GM23338 (cell line): ENCODE results near the gene TRPC6. TPM values are rescaled to one million over a fixed set of nuclear protein-coding genes. Genes with fewer than 3 reads are reported as not detected.

Experiments
- ATAC-seq: fragments of 200-7000 bp; cut with Tn5 transposase; 3 replicates; pipeline ENCODE4 v1.9.1; 2020
- DNase-seq: peaks from one replicate; pipeline ENCODE4 v3.0.0-alpha.2; 2015; ENCODE audit warnings: low spot score
- H2AFZ ChIP-seq: fragments of 200-600 bp; sonication (generic); 2 replicates; pipeline ENCODE4 v1.8.0; 2016; ENCODE audit warnings: antibody characterized with exemption, mild to moderate bottlenecking, moderate library complexity
- H3F3A ChIP-seq: fragments of 200-600 bp; sonication (generic); replicated peaks from 2 replicates; pipeline ENCODE4 v1.8.0; 2017; ENCODE audit warnings: antibody characterized with exemption, mixed run types, low read depth
- H3K27ac ChIP-seq: fragments of 200-600 bp; sonication (generic); 2 replicates; pipeline ENCODE4 v1.6.1; 2016; ENCODE audit warnings: low read depth
- H3K27me3 ChIP-seq: fragments of 200-600 bp; sonication (generic); 2 replicates; pipeline ENCODE4 v1.8.0; 2016; ENCODE audit warnings: mild to moderate bottlenecking, mixed run types, moderate library complexity; ENCODE audit not compliant: insufficient read depth
- H3K36me3 ChIP-seq: fragments of 200-600 bp; sonication (generic); 2 replicates; pipeline ENCODE4 v1.8.0; 2016; ENCODE audit warnings: mild to moderate bottlenecking; ENCODE audit not compliant: insufficient read depth
- H3K4me1 ChIP-seq: fragments of 200-600 bp; sonication (generic); 2 replicates; pipeline ENCODE4 v1.8.0; 2016; ENCODE audit warnings: mild to moderate bottlenecking, moderate library complexity; ENCODE audit not compliant: insufficient read depth
- H3K4me2 ChIP-seq: fragments of 200-600 bp; sonication (generic); 2 replicates; pipeline ENCODE4 v1.7.1; 2017; ENCODE audit warnings: mixed run types
- H3K4me3 ChIP-seq: fragments of 200-600 bp; sonication (generic); 2 replicates; pipeline ENCODE4 v1.6.1; 2016; ENCODE audit warnings: mixed run types
- H3K79me2 ChIP-seq: fragments of 200-600 bp; sonication (generic); replicated peaks from 2 replicates; pipeline ENCODE4 v1.8.0; 2017; ENCODE audit warnings: mild to moderate bottlenecking; ENCODE audit not compliant: insufficient read depth
- H3K9me2 ChIP-seq: fragments of 200-600 bp; sonication (generic); 2 replicates; pipeline ENCODE4 v1.8.0; 2017; ENCODE audit not compliant: insufficient read depth
- H4K20me1 ChIP-seq: fragments of 200-600 bp; sonication (generic); replicated peaks from 2 replicates; pipeline ENCODE4 v1.8.0; 2017; ENCODE audit warnings: mild to moderate bottlenecking; ENCODE audit not compliant: insufficient read depth
- H3K27ac Mint-ChIP-seq: 2 replicates; pipeline ENCODE4 v1.8.0; 2020; ENCODE audit warnings: inconsistent platforms, mild to moderate bottlenecking, moderate library complexity, mixed read lengths
- H3K27me3 Mint-ChIP-seq: 3 replicates; pipeline ENCODE4 v1.8.0; 2022; ENCODE audit warnings: low read depth, mild to moderate bottlenecking, moderate library complexity, mixed read lengths, inconsistent platforms; ENCODE audit not compliant: insufficient read depth, poor library complexity
- H3K36me3 Mint-ChIP-seq: 3 replicates; pipeline ENCODE4 v1.8.0; 2021; ENCODE audit warnings: low read depth, mild to moderate bottlenecking, inconsistent platforms, moderate library complexity, mixed read lengths
- H3K4me1 Mint-ChIP-seq: 3 replicates; pipeline ENCODE4 v1.8.0; 2020; ENCODE audit warnings: mild to moderate bottlenecking, inconsistent platforms, mixed read lengths
- H3K4me3 Mint-ChIP-seq: 3 replicates; pipeline ENCODE4 v1.8.0; 2021; ENCODE audit warnings: moderate library complexity, mild to moderate bottlenecking, inconsistent platforms, mixed read lengths
- H3K9me3 Mint-ChIP-seq: 3 replicates; pipeline ENCODE4 v1.8.0; 2020; ENCODE audit warnings: moderate library complexity, mild to moderate bottlenecking, inconsistent platforms, mixed read lengths
- CREB1 ChIP-seq: fragments of 250-450 bp; sonication (Bioruptor Pico); IDR thresholded peaks from 2 replicates; pipeline ENCODE4 v1.5.0; 2020; ENCODE audit warnings: low read depth, mild to moderate bottlenecking, moderate library complexity
- EZH2 ChIP-seq: fragments of 200-600 bp; sonication (generic); IDR thresholded peaks from one replicate; pipeline ENCODE4 v1.8.0; 2017; ENCODE audit warnings: antibody characterized with exemption, mild to moderate bottlenecking, low read depth; ENCODE audit not compliant: unreplicated experiment
- EZH2phosphoT487 ChIP-seq: fragments of 200-600 bp; sonication (generic); IDR thresholded peaks from one replicate; pipeline ENCODE4 v1.8.1; 2018; ENCODE audit warnings: antibody characterized with exemption; ENCODE audit not compliant: unreplicated experiment
- JUNB ChIP-seq: IDR thresholded peaks from one replicate; pipeline ENCODE4 v1.6.1; 2016; ENCODE audit warnings: antibody characterized with exemption; ENCODE audit not compliant: unreplicated experiment
- NANOG ChIP-seq: IDR thresholded peaks from 2 replicates; pipeline ENCODE4 v1.6.1; 2016; ENCODE audit warnings: antibody characterized with exemption, borderline replicate concordance
- POLR2AphosphoS5 ChIP-seq: IDR thresholded peaks from 2 replicates; pipeline ENCODE4 v1.6.1; 2016; ENCODE audit warnings: antibody characterized with exemption, low read depth
- ZNF114 ChIP-seq: fragments of 250-450 bp; sonication (Bioruptor Pico); IDR thresholded peaks from 2 replicates; pipeline ENCODE4 v1.5.0; 2020; ENCODE audit warnings: mild to moderate bottlenecking, moderate library complexity
- ZNF331 ChIP-seq: fragments of 250-450 bp; sonication (Bioruptor Pico); IDR thresholded peaks from 2 replicates; pipeline ENCODE4 v1.5.0; 2020; ENCODE audit warnings: low read depth, mild to moderate bottlenecking, moderate library complexity
- polyA plus RNA-seq: library from polyadenylated mRNA; unstranded; fragments of >200 nt; fragmentation: Nextera tagmentation; extraction: Ambion mirVana; gene quantifications from 2 replicates; pipeline ENCODE4 v1.2.1, GENCODE V29; 2016
- total RNA-seq: library from RNA; depleted of rRNA; stranded (reverse); fragments of >200 nt; shearing (Covaris generic); gene quantifications from 2 replicates; pipeline ENCODE4 v1.2.3, GENCODE V29; 2014
- TF ChIP-seq, protein P1 (sequence below): IDR thresholded peaks from one replicate; pipeline ENCODE4 v1.6.1; 2018; ENCODE audit warnings: antibody characterized with exemption; ENCODE audit not compliant: unreplicated experiment
- TF ChIP-seq, protein P2 (sequence below): IDR thresholded peaks from 2 replicates; pipeline ENCODE4 v1.6.1; 2016; ENCODE audit warnings: antibody characterized with exemption
- TF ChIP-seq, protein P3 (sequence below): fragments of 250-450 bp; sonication (Bioruptor Pico); IDR thresholded peaks from 2 replicates; pipeline ENCODE4 v1.5.0; 2020; ENCODE audit warnings: mild to moderate bottlenecking, moderate library complexity
- TF ChIP-seq, protein P4 (sequence below), 2 experiments: fragments of 200-600 bp in 1 of 2; sonication (generic) in 1 of 2; conservative IDR thresholded peaks; 2 replicates each; pipeline versions ENCODE4 v1.5.1 to v1.6.1; 2016 to 2017; ENCODE audit warnings: antibody characterized with exemption in 2 of 2, low read depth in 2 of 2, mild to moderate bottlenecking in 2 of 2, moderate library complexity in 1 of 2

Gene TRPC6
- total and polyA plus RNA-seq, 2 experiments from 2014 or later, result 0.05 to 4.4 TPM

DNA sequence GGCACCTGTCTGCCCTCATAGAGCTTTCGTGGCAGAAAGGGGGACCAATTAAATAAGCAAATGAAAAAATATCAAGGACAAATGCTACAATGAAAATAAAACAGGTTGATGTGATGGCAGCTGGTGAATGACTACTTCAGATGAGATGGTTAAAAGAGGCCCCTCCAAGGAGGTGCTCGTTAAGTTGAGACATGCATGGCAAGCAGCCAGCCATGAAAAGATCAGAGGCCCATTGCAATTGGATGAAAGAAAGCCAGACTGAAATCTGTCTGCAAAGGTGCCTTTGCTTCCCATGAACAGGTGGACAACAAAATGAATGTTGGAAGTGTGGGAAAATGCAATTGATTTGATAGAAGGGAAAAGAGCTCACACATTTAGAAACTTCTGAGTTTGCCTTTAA is 848 bp upstream of the TRPC6 start:
- H3K27ac ChIP-seq, result no peak overlapping the region
- H3K27me3 ChIP-seq, result peaks cover 53% of the 10 kb centered on the region
- H3K36me3 Mint-ChIP-seq, result no peaks in the 10 kb centered on the region

More for the DNA sequence above, 848 bp upstream of the TRPC6 start:
- H3K4me2 ChIP-seq, result peak overlapping the region; percentile 92
- H3K4me1 ChIP-seq, result peaks cover 6% of the 10 kb centered on the region
- Mint-ChIP-seq H3K9me3 (0 out of 3 replicates have a peak, but pooled peaks cover 2% of the 10 kb centered on the region), H3K4me1 (peaks cover 8% of the 10 kb centered on the region; the same call in 2 of the 3 replicates), H3K27me3 (peaks cover 36% of the 10 kb centered on the region), H3K4me3 (no peak overlapping the region), H3K27ac (no peak overlapping the region)
- no peaks in the 10 kb centered on the region for H3K36me3 ChIP-seq
- no peaks in the 10 kb centered on the region for H3F3A ChIP-seq
- ATAC-seq (no peak), DNase-seq (no peak)
- no peak overlapping the region for H2AFZ ChIP-seq
- H3K4me3 ChIP-seq, result peak overlapping the region; percentile 80
- no peaks in the 10 kb centered on the region for H3K79me2 ChIP-seq
- H3K9me2 ChIP-seq, result no peaks in the 10 kb centered on the region
- no peak for TF ChIP-seq EZH2phosphoT487
- no peak for TF ChIP-seq POLR2AphosphoS5
- no peak for TF ChIP-seq ZNF114 (CRISPR knock-in tag)
- TF ChIP-seq, protein P1, sequence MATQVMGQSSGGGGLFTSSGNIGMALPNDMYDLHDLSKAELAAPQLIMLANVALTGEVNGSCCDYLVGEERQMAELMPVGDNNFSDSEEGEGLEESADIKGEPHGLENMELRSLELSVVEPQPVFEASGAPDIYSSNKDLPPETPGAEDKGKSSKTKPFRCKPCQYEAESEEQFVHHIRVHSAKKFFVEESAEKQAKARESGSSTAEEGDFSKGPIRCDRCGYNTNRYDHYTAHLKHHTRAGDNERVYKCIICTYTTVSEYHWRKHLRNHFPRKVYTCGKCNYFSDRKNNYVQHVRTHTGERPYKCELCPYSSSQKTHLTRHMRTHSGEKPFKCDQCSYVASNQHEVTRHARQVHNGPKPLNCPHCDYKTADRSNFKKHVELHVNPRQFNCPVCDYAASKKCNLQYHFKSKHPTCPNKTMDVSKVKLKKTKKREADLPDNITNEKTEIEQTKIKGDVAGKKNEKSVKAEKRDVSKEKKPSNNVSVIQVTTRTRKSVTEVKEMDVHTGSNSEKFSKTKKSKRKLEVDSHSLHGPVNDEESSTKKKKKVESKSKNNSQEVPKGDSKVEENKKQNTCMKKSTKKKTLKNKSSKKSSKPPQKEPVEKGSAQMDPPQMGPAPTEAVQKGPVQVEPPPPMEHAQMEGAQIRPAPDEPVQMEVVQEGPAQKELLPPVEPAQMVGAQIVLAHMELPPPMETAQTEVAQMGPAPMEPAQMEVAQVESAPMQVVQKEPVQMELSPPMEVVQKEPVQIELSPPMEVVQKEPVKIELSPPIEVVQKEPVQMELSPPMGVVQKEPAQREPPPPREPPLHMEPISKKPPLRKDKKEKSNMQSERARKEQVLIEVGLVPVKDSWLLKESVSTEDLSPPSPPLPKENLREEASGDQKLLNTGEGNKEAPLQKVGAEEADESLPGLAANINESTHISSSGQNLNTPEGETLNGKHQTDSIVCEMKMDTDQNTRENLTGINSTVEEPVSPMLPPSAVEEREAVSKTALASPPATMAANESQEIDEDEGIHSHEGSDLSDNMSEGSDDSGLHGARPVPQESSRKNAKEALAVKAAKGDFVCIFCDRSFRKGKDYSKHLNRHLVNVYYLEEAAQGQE, result no peak
- TF ChIP-seq ZNF331 (CRISPR knock-in tag), result no peak
- TF ChIP-seq NANOG, result no peak
- TF ChIP-seq, protein P2, sequence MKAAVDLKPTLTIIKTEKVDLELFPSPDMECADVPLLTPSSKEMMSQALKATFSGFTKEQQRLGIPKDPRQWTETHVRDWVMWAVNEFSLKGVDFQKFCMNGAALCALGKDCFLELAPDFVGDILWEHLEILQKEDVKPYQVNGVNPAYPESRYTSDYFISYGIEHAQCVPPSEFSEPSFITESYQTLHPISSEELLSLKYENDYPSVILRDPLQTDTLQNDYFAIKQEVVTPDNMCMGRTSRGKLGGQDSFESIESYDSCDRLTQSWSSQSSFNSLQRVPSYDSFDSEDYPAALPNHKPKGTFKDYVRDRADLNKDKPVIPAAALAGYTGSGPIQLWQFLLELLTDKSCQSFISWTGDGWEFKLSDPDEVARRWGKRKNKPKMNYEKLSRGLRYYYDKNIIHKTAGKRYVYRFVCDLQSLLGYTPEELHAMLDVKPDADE, result no peak
- TF ChIP-seq CREB1 (CRISPR knock-in tag), result no peak
- TF ChIP-seq, protein P3, sequence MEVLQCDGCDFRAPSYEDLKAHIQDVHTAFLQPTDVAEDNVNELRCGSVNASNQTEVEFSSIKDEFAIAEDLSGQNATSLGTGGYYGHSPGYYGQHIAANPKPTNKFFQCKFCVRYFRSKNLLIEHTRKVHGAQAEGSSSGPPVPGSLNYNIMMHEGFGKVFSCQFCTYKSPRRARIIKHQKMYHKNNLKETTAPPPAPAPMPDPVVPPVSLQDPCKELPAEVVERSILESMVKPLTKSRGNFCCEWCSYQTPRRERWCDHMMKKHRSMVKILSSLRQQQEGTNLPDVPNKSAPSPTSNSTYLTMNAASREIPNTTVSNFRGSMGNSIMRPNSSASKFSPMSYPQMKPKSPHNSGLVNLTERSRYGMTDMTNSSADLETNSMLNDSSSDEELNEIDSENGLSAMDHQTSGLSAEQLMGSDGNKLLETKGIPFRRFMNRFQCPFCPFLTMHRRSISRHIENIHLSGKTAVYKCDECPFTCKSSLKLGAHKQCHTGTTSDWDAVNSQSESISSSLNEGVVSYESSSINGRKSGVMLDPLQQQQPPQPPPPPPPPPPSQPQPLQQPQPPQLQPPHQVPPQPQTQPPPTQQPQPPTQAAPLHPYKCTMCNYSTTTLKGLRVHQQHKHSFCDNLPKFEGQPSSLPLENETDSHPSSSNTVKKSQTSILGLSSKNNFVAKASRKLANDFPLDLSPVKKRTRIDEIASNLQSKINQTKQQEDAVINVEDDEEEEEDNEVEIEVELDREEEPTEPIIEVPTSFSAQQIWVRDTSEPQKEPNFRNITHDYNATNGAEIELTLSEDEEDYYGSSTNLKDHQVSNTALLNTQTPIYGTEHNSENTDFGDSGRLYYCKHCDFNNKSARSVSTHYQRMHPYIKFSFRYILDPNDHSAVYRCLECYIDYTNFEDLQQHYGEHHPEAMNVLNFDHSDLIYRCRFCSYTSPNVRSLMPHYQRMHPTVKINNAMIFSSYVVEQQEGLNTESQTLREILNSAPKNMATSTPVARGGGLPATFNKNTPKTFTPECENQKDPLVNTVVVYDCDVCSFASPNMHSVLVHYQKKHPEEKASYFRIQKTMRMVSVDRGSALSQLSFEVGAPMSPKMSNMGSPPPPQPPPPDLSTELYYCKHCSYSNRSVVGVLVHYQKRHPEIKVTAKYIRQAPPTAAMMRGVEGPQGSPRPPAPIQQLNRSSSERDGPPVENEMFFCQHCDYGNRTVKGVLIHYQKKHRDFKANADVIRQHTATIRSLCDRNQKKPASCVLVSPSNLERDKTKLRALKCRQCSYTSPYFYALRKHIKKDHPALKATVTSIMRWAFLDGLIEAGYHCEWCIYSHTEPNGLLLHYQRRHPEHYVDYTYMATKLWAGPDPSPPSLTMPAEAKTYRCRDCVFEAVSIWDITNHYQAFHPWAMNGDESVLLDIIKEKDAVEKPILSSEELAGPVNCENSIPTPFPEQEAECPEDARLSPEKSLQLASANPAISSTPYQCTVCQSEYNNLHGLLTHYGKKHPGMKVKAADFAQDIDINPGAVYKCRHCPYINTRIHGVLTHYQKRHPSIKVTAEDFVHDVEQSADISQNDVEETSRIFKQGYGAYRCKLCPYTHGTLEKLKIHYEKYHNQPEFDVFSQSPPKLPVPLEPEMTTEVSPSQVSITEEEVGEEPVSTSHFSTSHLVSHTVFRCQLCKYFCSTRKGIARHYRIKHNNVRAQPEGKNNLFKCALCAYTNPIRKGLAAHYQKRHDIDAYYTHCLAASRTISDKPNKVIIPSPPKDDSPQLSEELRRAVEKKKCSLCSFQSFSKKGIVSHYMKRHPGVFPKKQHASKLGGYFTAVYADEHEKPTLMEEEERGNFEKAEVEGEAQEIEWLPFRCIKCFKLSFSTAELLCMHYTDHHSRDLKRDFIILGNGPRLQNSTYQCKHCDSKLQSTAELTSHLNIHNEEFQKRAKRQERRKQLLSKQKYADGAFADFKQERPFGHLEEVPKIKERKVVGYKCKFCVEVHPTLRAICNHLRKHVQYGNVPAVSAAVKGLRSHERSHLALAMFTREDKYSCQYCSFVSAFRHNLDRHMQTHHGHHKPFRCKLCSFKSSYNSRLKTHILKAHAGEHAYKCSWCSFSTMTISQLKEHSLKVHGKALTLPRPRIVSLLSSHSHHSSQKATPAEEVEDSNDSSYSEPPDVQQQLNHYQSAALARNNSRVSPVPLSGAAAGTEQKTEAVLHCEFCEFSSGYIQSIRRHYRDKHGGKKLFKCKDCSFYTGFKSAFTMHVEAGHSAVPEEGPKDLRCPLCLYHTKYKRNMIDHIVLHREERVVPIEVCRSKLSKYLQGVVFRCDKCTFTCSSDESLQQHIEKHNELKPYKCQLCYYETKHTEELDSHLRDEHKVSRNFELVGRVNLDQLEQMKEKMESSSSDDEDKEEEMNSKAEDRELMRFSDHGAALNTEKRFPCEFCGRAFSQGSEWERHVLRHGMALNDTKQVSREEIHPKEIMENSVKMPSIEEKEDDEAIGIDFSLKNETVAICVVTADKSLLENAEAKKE (CRISPR knock-in tag), result no peak
- TF ChIP-seq JUNB, result no peak
- TF ChIP-seq, protein P4, sequence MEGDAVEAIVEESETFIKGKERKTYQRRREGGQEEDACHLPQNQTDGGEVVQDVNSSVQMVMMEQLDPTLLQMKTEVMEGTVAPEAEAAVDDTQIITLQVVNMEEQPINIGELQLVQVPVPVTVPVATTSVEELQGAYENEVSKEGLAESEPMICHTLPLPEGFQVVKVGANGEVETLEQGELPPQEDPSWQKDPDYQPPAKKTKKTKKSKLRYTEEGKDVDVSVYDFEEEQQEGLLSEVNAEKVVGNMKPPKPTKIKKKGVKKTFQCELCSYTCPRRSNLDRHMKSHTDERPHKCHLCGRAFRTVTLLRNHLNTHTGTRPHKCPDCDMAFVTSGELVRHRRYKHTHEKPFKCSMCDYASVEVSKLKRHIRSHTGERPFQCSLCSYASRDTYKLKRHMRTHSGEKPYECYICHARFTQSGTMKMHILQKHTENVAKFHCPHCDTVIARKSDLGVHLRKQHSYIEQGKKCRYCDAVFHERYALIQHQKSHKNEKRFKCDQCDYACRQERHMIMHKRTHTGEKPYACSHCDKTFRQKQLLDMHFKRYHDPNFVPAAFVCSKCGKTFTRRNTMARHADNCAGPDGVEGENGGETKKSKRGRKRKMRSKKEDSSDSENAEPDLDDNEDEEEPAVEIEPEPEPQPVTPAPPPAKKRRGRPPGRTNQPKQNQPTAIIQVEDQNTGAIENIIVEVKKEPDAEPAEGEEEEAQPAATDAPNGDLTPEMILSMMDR (conservative IDR thresholded peaks at IDR 0.05; ENCODE audit: low read depth in 2 of 2), result no peak
- no peak for TF ChIP-seq EZH2
- no peaks in the 10 kb centered on the region for H4K20me1 ChIP-seq
